NCI-H1417 (cell line): ENCODE measurements around the gene TOR1A.
A peak's percentile ranks its signal among the peaks of the same experiment; 100 is the strongest.

Experiments
- DNase-seq, 3 experiments: peaks; one replicate each; lab custom pipeline; 2025; lab: John Stamatoyannopoulos, UW

TOR1A gene

GRCh38 chr9:129852579-129852978, 28.6 kb upstream of the TOR1A start:
- DNase-seq: peak in 2 of 3 experiments; percentile 84 to 96

- DNase-seq: peak in 2 of 3 experiments; percentile 7 to 51
Observed at GRCh38 chr9:129851821-129852220, 27.9 kb upstream of the TOR1A start.

- no peak for DNase-seq
Observed at GRCh38 chr9:129850821-129851550, 27.1 kb upstream of the TOR1A start.

- no peak for DNase-seq
Observed at GRCh38 chr9:129849901-129850300, 26.0 kb upstream of the TOR1A start.

GRCh38 chr9:129848712-129849441, 24.9 kb upstream of the TOR1A start:
- DNase-seq: no peak

GRCh38 chr9:129845373-129845772, 21.4 kb upstream of the TOR1A start:
- no peak for DNase-seq

GRCh38 chr9:129841071-129841470, 17.1 kb upstream of the TOR1A start:
- no peak for DNase-seq

GRCh38 chr9:129840034-129840433, 16.1 kb upstream of the TOR1A start:
- peak; percentile 9 to 98 (median 91) for DNase-seq

- no peak for DNase-seq
Observed at GRCh38 chr9:129839324-129840023, 15.5 kb upstream of the TOR1A start.

GRCh38 chr9:129838707-129839259, 14.8 kb upstream of the TOR1A start:
- DNase-seq: no peak

- peak in 1 of 3 experiments; percentile 40 for DNase-seq
Observed at GRCh38 chr9:129836311-129837007, 12.5 kb upstream of the TOR1A start.

- DNase-seq: no peak
Observed at GRCh38 chr9:129835860-129836223, 11.9 kb upstream of the TOR1A start.

- DNase-seq: peak; percentile 94 to 99 (median 99)
Observed at GRCh38 chr9:129835128-129835859, 11.4 kb upstream of the TOR1A start, which contains the start of the genes C9orf78 and USP20. Gene C9orf78 (minus strand): TSS chr9:129835275. CDS start chr9:129835221, 54 bp downstream. Gene USP20 (plus strand): TSS chr9:129835458. CDS start chr9:129852556, 17,098 bp downstream.

- DNase-seq: no peak
Observed at GRCh38 chr9:129834489-129835127, 10.7 kb upstream of the TOR1A start.

- DNase-seq: no peak
Observed at GRCh38 chr9:129832982-129833381, 9.0 kb upstream of the TOR1A start.

GRCh38 chr9:129828969-129829368, 5.0 kb upstream of the TOR1A start:
- DNase-seq: no peak

- DNase-seq: no peak
Observed at GRCh38 chr9:129828051-129828450, 4.1 kb upstream of the TOR1A start.

GRCh38 chr9:129826759-129827158, 2.8 kb upstream of the TOR1A start:
- no peak for DNase-seq

GRCh38 chr9:129826344-129826743, 2.4 kb upstream of the TOR1A start:
- DNase-seq: no peak

- no peak for DNase-seq
Observed at GRCh38 chr9:129823542-129823934, 398 bp downstream of the TOR1A start.
